ENCODE measurements around the gene CAPN2. TPM values are rescaled to one million over a fixed set of nuclear protein-coding genes. Genes with fewer than 3 reads are reported as not detected.

Gene CAPN2
- total RNA-seq, 4 donors from 2014 or later = 134 to 155 (median 148) TPM

GRCh38 chr1:223771814-223772770 is 59.8 kb downstream of the CAPN2 start:
- Histone ChIP-seq H3K36me3 (peaks cover 8 to 10% of the 10 kb centered on the region in 2 donors), H3K4me1 (peaks cover 20 to 48% of the 10 kb centered on the region in 2 donors), H3K27ac (peak overlapping the region; percentile 83 to 96 (median 89)), H3K9me3 (no peaks in the 10 kb centered on the region), H3K4me3 (replicated peaks in 1 of 3) (no peak overlapping the region), H3K27me3 (no peaks in the 10 kb centered on the region)
- intact Hi-C loops (cut with DNase I) = no loop called here
- peak in 1 of 2 donors; percentile 41 for TF ChIP-seq POLR2A (IDR thresholded peaks at IDR 0.05)
- TF ChIP-seq, protein P1, sequence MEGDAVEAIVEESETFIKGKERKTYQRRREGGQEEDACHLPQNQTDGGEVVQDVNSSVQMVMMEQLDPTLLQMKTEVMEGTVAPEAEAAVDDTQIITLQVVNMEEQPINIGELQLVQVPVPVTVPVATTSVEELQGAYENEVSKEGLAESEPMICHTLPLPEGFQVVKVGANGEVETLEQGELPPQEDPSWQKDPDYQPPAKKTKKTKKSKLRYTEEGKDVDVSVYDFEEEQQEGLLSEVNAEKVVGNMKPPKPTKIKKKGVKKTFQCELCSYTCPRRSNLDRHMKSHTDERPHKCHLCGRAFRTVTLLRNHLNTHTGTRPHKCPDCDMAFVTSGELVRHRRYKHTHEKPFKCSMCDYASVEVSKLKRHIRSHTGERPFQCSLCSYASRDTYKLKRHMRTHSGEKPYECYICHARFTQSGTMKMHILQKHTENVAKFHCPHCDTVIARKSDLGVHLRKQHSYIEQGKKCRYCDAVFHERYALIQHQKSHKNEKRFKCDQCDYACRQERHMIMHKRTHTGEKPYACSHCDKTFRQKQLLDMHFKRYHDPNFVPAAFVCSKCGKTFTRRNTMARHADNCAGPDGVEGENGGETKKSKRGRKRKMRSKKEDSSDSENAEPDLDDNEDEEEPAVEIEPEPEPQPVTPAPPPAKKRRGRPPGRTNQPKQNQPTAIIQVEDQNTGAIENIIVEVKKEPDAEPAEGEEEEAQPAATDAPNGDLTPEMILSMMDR (IDR thresholded peaks at IDR 0.05) = no peak
- WGBS, 2 donors = 15 to 17% methylated on average over 16 of the region's 16 CpGs
- peak; percentile 90 to 91 for DNase-seq

GRCh38 chr1:223772771-223773160 is 60.4 kb downstream of the CAPN2 start:
- 67 to 82% methylated on average over 5 of the region's 5 CpGs for WGBS, 2 donors
- Histone ChIP-seq H3K4me3 (replicated peaks in 1 of 3) (no peak overlapping the region), H3K4me1 (peaks cover 20 to 48% of the 10 kb centered on the region in 2 donors), H3K27ac (peak overlapping the region; percentile 83 to 96 (median 89)), H3K27me3 (no peaks in the 10 kb centered on the region), H3K9me3 (no peaks in the 10 kb centered on the region), H3K36me3 (peaks cover 8 to 12% of the 10 kb centered on the region in 2 donors)
- no peak for DNase-seq
- TF ChIP-seq, protein P1 (IDR thresholded peaks at IDR 0.05) = no peak
- no peak for TF ChIP-seq POLR2A (IDR thresholded peaks at IDR 0.05)
- intact Hi-C loops (cut with DNase I) = no loop called here

DNA sequence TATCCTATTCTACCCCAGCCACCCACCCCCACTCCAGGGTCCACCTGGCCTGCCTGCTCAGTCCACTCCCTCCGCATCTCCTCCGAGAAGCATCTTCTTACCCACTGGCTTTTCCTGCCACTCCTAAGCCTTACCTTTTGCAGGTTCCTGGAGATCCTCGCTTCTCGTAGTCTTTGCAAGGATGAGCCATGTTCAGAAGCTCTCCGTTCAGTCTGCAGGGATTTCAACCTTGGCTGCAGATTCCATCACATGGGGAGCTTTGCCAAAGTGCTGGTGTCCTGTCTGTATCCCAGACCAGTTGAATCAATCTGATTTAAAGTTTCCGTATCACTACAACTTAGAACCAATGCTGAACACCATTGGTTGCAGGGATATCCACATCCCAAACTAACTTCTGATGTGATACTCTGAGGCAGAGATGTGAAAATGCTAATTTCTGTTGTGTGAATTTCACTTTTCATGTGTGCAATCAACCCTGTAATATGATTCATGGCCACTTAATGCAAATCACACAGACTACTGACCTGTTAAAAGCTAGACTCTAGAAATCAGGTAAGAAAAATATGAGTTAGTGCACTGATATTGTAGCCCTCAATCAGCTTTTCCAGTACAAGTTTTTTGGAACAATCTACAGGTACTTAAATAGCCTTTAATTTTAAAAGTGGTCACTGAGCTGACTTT is 61.9 kb downstream of the CAPN2 start:
- no peak for DNase-seq
- peak overlapping the region in 2 of 3 donors; percentile 35 to 83 for H3K27ac ChIP-seq
- WGBS, 2 donors = 89 to 95% methylated on average over 6 of the region's 6 CpGs
- TF ChIP-seq POLR2A (IDR thresholded peaks at IDR 0.05) = no peak
- TF ChIP-seq, protein P1 (IDR thresholded peaks at IDR 0.05) = no peak
- no peaks in the 10 kb centered on the region for H3K27me3 ChIP-seq
- intact Hi-C loops (cut with DNase I) = no loop called here
- H3K4me3 ChIP-seq (replicated peaks in 1 of 3) = no peak overlapping the region
- H3K36me3 ChIP-seq = peaks cover 17 to 19% of the 10 kb centered on the region in 2 donors
- H3K4me1 ChIP-seq = peaks cover 20 to 48% of the 10 kb centered on the region in 2 donors
- H3K9me3 ChIP-seq = no peaks in the 10 kb centered on the region

- no peaks in the 10 kb centered on the region for H3K9me3 ChIP-seq
- intact Hi-C loops (cut with DNase I) = no loop called here
- H3K4me1 ChIP-seq = peaks cover 20 to 48% of the 10 kb centered on the region in 2 donors
- TF ChIP-seq, protein P1 (IDR thresholded peaks at IDR 0.05) = no peak
- no peak for TF ChIP-seq POLR2A (IDR thresholded peaks at IDR 0.05)
- no peaks in the 10 kb centered on the region for H3K27me3 ChIP-seq
- peak overlapping the region in 2 of 3 donors; percentile 25 to 35 for H3K27ac ChIP-seq
- H3K4me3 ChIP-seq (replicated peaks in 1 of 3) = no peak overlapping the region
- WGBS, 2 donors = 75 to 88% methylated on average over 4 of the region's 4 CpGs
- DNase-seq = no peak
- peaks cover 16 to 21% of the 10 kb centered on the region in 2 donors for H3K36me3 ChIP-seq
Observed at GRCh38 chr1:223775054-223775453, 62.7 kb downstream of the CAPN2 start.
